Effector memory CD4-positive, alpha-beta T cell (primary cell): ENCODE data around the gene OR2F2.

Experiments
- DNase-seq, 3 donors: peaks; one replicate each; pipeline ENCODE4 v3.0.0-alpha.2; 2020
- H3K27ac ChIP-seq: 2 replicates; pipeline ENCODE4 v1.7.0; 2013; ENCODE audit warnings: mild to moderate bottlenecking, low read length, moderate library complexity; ENCODE audit not compliant: insufficient read depth, poor library complexity, severe bottlenecking
- H3K27me3 ChIP-seq: replicated peaks from 2 replicates; pipeline ENCODE4 v1.7.0; 2013; ENCODE audit warnings: mild to moderate bottlenecking, low read length; ENCODE audit not compliant: insufficient read depth, control insufficient read depth, poor library complexity, severe bottlenecking
- H3K36me3 ChIP-seq: 2 replicates; pipeline ENCODE4 v1.7.0; 2013; ENCODE audit warnings: mild to moderate bottlenecking, low read length, moderate library complexity; ENCODE audit not compliant: control insufficient read depth, insufficient read depth
- H3K4me1 ChIP-seq: 2 replicates; pipeline ENCODE4 v1.7.0; 2013; ENCODE audit warnings: low read length, mild to moderate bottlenecking; ENCODE audit not compliant: control insufficient read depth, insufficient read depth, poor library complexity, severe bottlenecking
- H3K4me3 ChIP-seq: 2 replicates; pipeline ENCODE4 v1.7.0; 2013; ENCODE audit warnings: low read length, low read depth, mild to moderate bottlenecking; ENCODE audit not compliant: insufficient read depth, poor library complexity, severe bottlenecking
- H3K9me3 ChIP-seq: 2 replicates; pipeline ENCODE4 v1.7.0; 2013; ENCODE audit warnings: mild to moderate bottlenecking, low read length, moderate library complexity; ENCODE audit not compliant: control insufficient read depth

Gene OR2F2

GRCh38 chr7:143975617-143976016 lies 40.6 kb downstream of the OR2F2 start:
- DNase-seq: no peak

GRCh38 chr7:143978585-143978984 lies 43.6 kb downstream of the OR2F2 start:
- H3K9me3 ChIP-seq: no peaks in the 10 kb centered on the region
- H3K27ac ChIP-seq: no peak overlapping the region
- no peaks in the 10 kb centered on the region for H3K27me3 ChIP-seq
- no peaks in the 10 kb centered on the region for H3K4me1 ChIP-seq
- no peak overlapping the region for H3K4me3 ChIP-seq
- no peak for DNase-seq
- H3K36me3 ChIP-seq: no peaks in the 10 kb centered on the region

More at GRCh38 chr7:143975617-143976016, 40.6 kb downstream of the OR2F2 start:
- Histone ChIP-seq H3K27me3 (no peaks in the 10 kb centered on the region), H3K9me3 (no peaks in the 10 kb centered on the region), H3K36me3 (no peaks in the 10 kb centered on the region), H3K4me1 (no peaks in the 10 kb centered on the region), H3K4me3 (no peak overlapping the region), H3K27ac (no peak overlapping the region)

GRCh38 chr7:143979359-143979758 lies 44.3 kb downstream of the OR2F2 start:
- H3K4me3 ChIP-seq: no peak overlapping the region
- H3K36me3 ChIP-seq: no peaks in the 10 kb centered on the region
- no peaks in the 10 kb centered on the region for H3K9me3 ChIP-seq
- no peaks in the 10 kb centered on the region for H3K27me3 ChIP-seq
- H3K4me1 ChIP-seq: no peaks in the 10 kb centered on the region
- H3K27ac ChIP-seq: no peak overlapping the region
- no peak for DNase-seq

GRCh38 chr7:143979998-143980397 lies 45.0 kb downstream of the OR2F2 start:
- H3K36me3 ChIP-seq: no peaks in the 10 kb centered on the region
- H3K4me3 ChIP-seq: no peak overlapping the region
- no peak for DNase-seq
- no peaks in the 10 kb centered on the region for H3K27me3 ChIP-seq
- H3K9me3 ChIP-seq: no peaks in the 10 kb centered on the region
- no peaks in the 10 kb centered on the region for H3K4me1 ChIP-seq
- H3K27ac ChIP-seq: no peak overlapping the region

GRCh38 chr7:143980746-143981510 lies 45.9 kb downstream of the OR2F2 start:
- H3K9me3 ChIP-seq: no peaks in the 10 kb centered on the region
- H3K4me3 ChIP-seq: no peak overlapping the region
- H3K27me3 ChIP-seq: no peaks in the 10 kb centered on the region
- H3K27ac ChIP-seq: no peak overlapping the region
- no peaks in the 10 kb centered on the region for H3K4me1 ChIP-seq
- H3K36me3 ChIP-seq: no peaks in the 10 kb centered on the region
- DNase-seq: no peak

GRCh38 chr7:143983960-143984359 lies 48.9 kb downstream of the OR2F2 start:
- Histone ChIP-seq H3K9me3 (no peaks in the 10 kb centered on the region), H3K27ac (no peak overlapping the region), H3K27me3 (no peaks in the 10 kb centered on the region), H3K36me3 (no peaks in the 10 kb centered on the region), H3K4me1 (no peaks in the 10 kb centered on the region), H3K4me3 (no peak overlapping the region)
- DNase-seq: no peak
